GM23338 (cell line): Measurements from ENCODE around the gene CADPS. TPM values are rescaled to one million over a fixed set of nuclear protein-coding genes. Genes with fewer than 3 reads are reported as not detected.

Experiments
- ATAC-seq: fragments of 200-7000 bp; cut with Tn5 transposase; 3 replicates; pipeline ENCODE4 v1.9.1; 2020
- DNase-seq: peaks from one replicate; pipeline ENCODE4 v3.0.0-alpha.2; 2015; ENCODE audit warnings: low spot score
- H2AFZ ChIP-seq: fragments of 200-600 bp; sonication (generic); 2 replicates; pipeline ENCODE4 v1.8.0; 2016; ENCODE audit warnings: antibody characterized with exemption, mild to moderate bottlenecking, moderate library complexity
- H3F3A ChIP-seq: fragments of 200-600 bp; sonication (generic); replicated peaks from 2 replicates; pipeline ENCODE4 v1.8.0; 2017; ENCODE audit warnings: antibody characterized with exemption, mixed run types, low read depth
- H3K27ac ChIP-seq: fragments of 200-600 bp; sonication (generic); 2 replicates; pipeline ENCODE4 v1.6.1; 2016; ENCODE audit warnings: low read depth
- H3K27me3 ChIP-seq: fragments of 200-600 bp; sonication (generic); 2 replicates; pipeline ENCODE4 v1.8.0; 2016; ENCODE audit warnings: mild to moderate bottlenecking, mixed run types, moderate library complexity; ENCODE audit not compliant: insufficient read depth
- H3K36me3 ChIP-seq: fragments of 200-600 bp; sonication (generic); 2 replicates; pipeline ENCODE4 v1.8.0; 2016; ENCODE audit warnings: mild to moderate bottlenecking; ENCODE audit not compliant: insufficient read depth
- H3K4me1 ChIP-seq: fragments of 200-600 bp; sonication (generic); 2 replicates; pipeline ENCODE4 v1.8.0; 2016; ENCODE audit warnings: mild to moderate bottlenecking, moderate library complexity; ENCODE audit not compliant: insufficient read depth
- H3K4me2 ChIP-seq: fragments of 200-600 bp; sonication (generic); 2 replicates; pipeline ENCODE4 v1.7.1; 2017; ENCODE audit warnings: mixed run types
- H3K4me3 ChIP-seq: fragments of 200-600 bp; sonication (generic); 2 replicates; pipeline ENCODE4 v1.6.1; 2016; ENCODE audit warnings: mixed run types
- H3K79me2 ChIP-seq: fragments of 200-600 bp; sonication (generic); replicated peaks from 2 replicates; pipeline ENCODE4 v1.8.0; 2017; ENCODE audit warnings: mild to moderate bottlenecking; ENCODE audit not compliant: insufficient read depth
- H3K9me2 ChIP-seq: fragments of 200-600 bp; sonication (generic); 2 replicates; pipeline ENCODE4 v1.8.0; 2017; ENCODE audit not compliant: insufficient read depth
- H4K20me1 ChIP-seq: fragments of 200-600 bp; sonication (generic); replicated peaks from 2 replicates; pipeline ENCODE4 v1.8.0; 2017; ENCODE audit warnings: mild to moderate bottlenecking; ENCODE audit not compliant: insufficient read depth
- H3K27ac Mint-ChIP-seq: 2 replicates; pipeline ENCODE4 v1.8.0; 2020; ENCODE audit warnings: inconsistent platforms, mild to moderate bottlenecking, moderate library complexity, mixed read lengths
- H3K27me3 Mint-ChIP-seq: 3 replicates; pipeline ENCODE4 v1.8.0; 2022; ENCODE audit warnings: low read depth, mild to moderate bottlenecking, moderate library complexity, mixed read lengths, inconsistent platforms; ENCODE audit not compliant: insufficient read depth, poor library complexity
- H3K36me3 Mint-ChIP-seq: 3 replicates; pipeline ENCODE4 v1.8.0; 2021; ENCODE audit warnings: low read depth, mild to moderate bottlenecking, inconsistent platforms, moderate library complexity, mixed read lengths
- H3K4me1 Mint-ChIP-seq: 3 replicates; pipeline ENCODE4 v1.8.0; 2020; ENCODE audit warnings: mild to moderate bottlenecking, inconsistent platforms, mixed read lengths
- H3K4me3 Mint-ChIP-seq: 3 replicates; pipeline ENCODE4 v1.8.0; 2021; ENCODE audit warnings: moderate library complexity, mild to moderate bottlenecking, inconsistent platforms, mixed read lengths
- H3K9me3 Mint-ChIP-seq: 3 replicates; pipeline ENCODE4 v1.8.0; 2020; ENCODE audit warnings: moderate library complexity, mild to moderate bottlenecking, inconsistent platforms, mixed read lengths
- CTCF ChIP-seq, 2 experiments: fragments of 200-600 bp in 1 of 2; sonication (generic) in 1 of 2; conservative IDR thresholded peaks; 2 replicates each; pipeline versions ENCODE4 v1.5.1 to v1.6.1; 2016 to 2017; ENCODE audit warnings: antibody characterized with exemption in 2 of 2, low read depth in 2 of 2, mild to moderate bottlenecking in 2 of 2, moderate library complexity in 1 of 2
- ETS1 ChIP-seq: IDR thresholded peaks from 2 replicates; pipeline ENCODE4 v1.6.1; 2016; ENCODE audit warnings: antibody characterized with exemption
- EZH2 ChIP-seq: fragments of 200-600 bp; sonication (generic); IDR thresholded peaks from one replicate; pipeline ENCODE4 v1.8.0; 2017; ENCODE audit warnings: antibody characterized with exemption, mild to moderate bottlenecking, low read depth; ENCODE audit not compliant: unreplicated experiment
- EZH2phosphoT487 ChIP-seq: fragments of 200-600 bp; sonication (generic); IDR thresholded peaks from one replicate; pipeline ENCODE4 v1.8.1; 2018; ENCODE audit warnings: antibody characterized with exemption; ENCODE audit not compliant: unreplicated experiment
- JUNB ChIP-seq: IDR thresholded peaks from one replicate; pipeline ENCODE4 v1.6.1; 2016; ENCODE audit warnings: antibody characterized with exemption; ENCODE audit not compliant: unreplicated experiment
- NANOG ChIP-seq: IDR thresholded peaks from 2 replicates; pipeline ENCODE4 v1.6.1; 2016; ENCODE audit warnings: antibody characterized with exemption, borderline replicate concordance
- POLR2AphosphoS5 ChIP-seq: IDR thresholded peaks from 2 replicates; pipeline ENCODE4 v1.6.1; 2016; ENCODE audit warnings: antibody characterized with exemption, low read depth
- STAT1 ChIP-seq: IDR thresholded peaks from one replicate; pipeline ENCODE4 v1.6.1; 2016; ENCODE audit warnings: antibody characterized with exemption; ENCODE audit not compliant: unreplicated experiment
- ZNF114 ChIP-seq: fragments of 250-450 bp; sonication (Bioruptor Pico); IDR thresholded peaks from 2 replicates; pipeline ENCODE4 v1.5.0; 2020; ENCODE audit warnings: mild to moderate bottlenecking, moderate library complexity
- ZNF331 ChIP-seq: fragments of 250-450 bp; sonication (Bioruptor Pico); IDR thresholded peaks from 2 replicates; pipeline ENCODE4 v1.5.0; 2020; ENCODE audit warnings: low read depth, mild to moderate bottlenecking, moderate library complexity
- ZNF462 ChIP-seq: fragments of 250-450 bp; sonication (Bioruptor Pico); IDR thresholded peaks from 2 replicates; pipeline ENCODE4 v1.5.0; 2020; ENCODE audit warnings: mild to moderate bottlenecking, moderate library complexity
- polyA plus RNA-seq: library from polyadenylated mRNA; unstranded; fragments of >200 nt; fragmentation: Nextera tagmentation; extraction: Ambion mirVana; gene quantifications from 2 replicates; pipeline ENCODE4 v1.2.1, GENCODE V29; 2016
- total RNA-seq: library from RNA; depleted of rRNA; stranded (reverse); fragments of >200 nt; shearing (Covaris generic); gene quantifications from 2 replicates; pipeline ENCODE4 v1.2.3, GENCODE V29; 2014

Gene CADPS
- total and polyA plus RNA-seq, 2 experiments from 2014 or later, result 14.7 to 22.0 TPM

GRCh38 chr3:62605413-62606068 is 269.7 kb downstream of the CADPS start:
- H3K27ac Mint-ChIP-seq, result no peak overlapping the region

GRCh38 chr3:62604751-62605351 is 270.4 kb downstream of the CADPS start:
- peaks cover 1% of the 10 kb centered on the region for H3K27me3 Mint-ChIP-seq
- no peak for DNase-seq
- TF ChIP-seq ZNF462 (CRISPR knock-in tag), result no peak
- TF ChIP-seq ETS1, result no peak
- no peak for TF ChIP-seq POLR2AphosphoS5
- TF ChIP-seq ZNF331 (CRISPR knock-in tag), result no peak
- TF ChIP-seq JUNB, result no peak
- no peak for TF ChIP-seq EZH2
- TF ChIP-seq ZNF114 (CRISPR knock-in tag), result no peak
- no peak for TF ChIP-seq CTCF (conservative IDR thresholded peaks at IDR 0.05; ENCODE audit: low read depth in 2 of 2)
- no peak for TF ChIP-seq NANOG
- TF ChIP-seq STAT1, result no peak
- TF ChIP-seq EZH2phosphoT487, result no peak
- Histone ChIP-seq H3K27me3 (no peaks in the 10 kb centered on the region), H3K79me2 (no peaks in the 10 kb centered on the region), H3K4me1 (no peaks in the 10 kb centered on the region), H3K4me2 (no peak overlapping the region), H3K27ac (no peak overlapping the region), H2AFZ (no peak overlapping the region), H3F3A (no peaks in the 10 kb centered on the region), H3K4me3 (no peak overlapping the region), H4K20me1 (no peaks in the 10 kb centered on the region), H3K36me3 (no peaks in the 10 kb centered on the region), H3K9me2 (peaks cover 3% of the 10 kb centered on the region; the same call in 1 of the 2 replicates)
- H3K4me1 Mint-ChIP-seq, result peaks cover 7% of the 10 kb centered on the region; the same call in 1 of the 3 replicates
- no peaks in the 10 kb centered on the region for H3K36me3 Mint-ChIP-seq
- H3K27ac Mint-ChIP-seq, result no peak overlapping the region
- no peak overlapping the region for H3K4me3 Mint-ChIP-seq
- ATAC-seq, result no peak
- H3K9me3 Mint-ChIP-seq, result no peaks in the 10 kb centered on the region

More at GRCh38 chr3:62605413-62606068, 269.7 kb downstream of the CADPS start:
- Histone ChIP-seq H2AFZ (no peak overlapping the region), H3F3A (no peaks in the 10 kb centered on the region), H3K4me2 (no peak overlapping the region), H3K79me2 (no peaks in the 10 kb centered on the region), H3K4me1 (no peaks in the 10 kb centered on the region), H4K20me1 (no peaks in the 10 kb centered on the region), H3K4me3 (no peak overlapping the region), H3K27me3 (no peaks in the 10 kb centered on the region), H3K9me2 (peaks cover 3% of the 10 kb centered on the region; the same call in 1 of the 2 replicates), H3K27ac (no peak overlapping the region), H3K36me3 (no peaks in the 10 kb centered on the region)
- Mint-ChIP-seq H3K4me1 (peaks cover 7% of the 10 kb centered on the region; the same call in 1 of the 3 replicates), H3K27me3 (peaks cover 1% of the 10 kb centered on the region), H3K36me3 (no peaks in the 10 kb centered on the region), H3K9me3 (no peaks in the 10 kb centered on the region), H3K4me3 (no peak overlapping the region)
- DNase-seq (no peak), ATAC-seq (no peak)
- TF ChIP-seq EZH2, result no peak
